WTC11 (cell line): Measurements from ENCODE around the gene TMX2. TPM values are rescaled to one million over a fixed set of nuclear protein-coding genes. Genes with fewer than 3 reads are reported as not detected.

ENCODE experiments used
- ATAC-seq: fragments of 200-7000 bp; cut with Tn5 transposase; 2 replicates; pipeline ENCODE4 v1.10.0; 2021; ENCODE audit warnings: mild to moderate bottlenecking, moderate library complexity
- CTCF ChIA-PET: fragments of 300-600 bp; sonication (Branson Sonifier 250); formaldehyde crosslinking; loops from one replicate; lab custom pipeline; 2021; ENCODE audit warnings: antibody characterized with exemption; lab: Charles Lee
- POLR2A ChIA-PET: fragments of 350-600 bp; sonication (Branson Sonifier 250); formaldehyde crosslinking; loops from one replicate; lab custom pipeline; 2021; ENCODE audit warnings: antibody characterized with exemption; lab: Charles Lee
- DNase-seq: peaks from one replicate; pipeline ENCODE4 v3.0.0; 2021; ENCODE audit warnings: low spot score
- H3K27ac Mint-ChIP-seq: 2 replicates; pipeline ENCODE4 v1.8.0; 2021; ENCODE audit warnings: mixed read lengths
- H3K27me3 Mint-ChIP-seq: 2 replicates; pipeline ENCODE4 v1.8.0; 2021; ENCODE audit warnings: low read depth, mild to moderate bottlenecking, moderate library complexity, mixed read lengths
- H3K36me3 Mint-ChIP-seq: 2 replicates; pipeline ENCODE4 v1.8.0; 2021; ENCODE audit warnings: mixed read lengths
- H3K4me1 Mint-ChIP-seq: 2 replicates; pipeline ENCODE4 v1.8.0; 2022; ENCODE audit warnings: mixed read lengths
- H3K4me3 Mint-ChIP-seq: 2 replicates; pipeline ENCODE4 v1.8.0; 2021; ENCODE audit warnings: mild to moderate bottlenecking, moderate library complexity, mixed read lengths
- H3K9me3 Mint-ChIP-seq: 2 replicates; pipeline ENCODE4 v1.8.0; 2021; ENCODE audit warnings: mixed read lengths
- ATF3 ChIP-seq: sonication (generic); formaldehyde crosslinking; conservative IDR thresholded peaks from 2 replicates; pipeline ENCODE4 v1.8.1; 2022; ENCODE audit warnings: mild to moderate bottlenecking, missing genetic modification reagents
- CREB1 ChIP-seq: sonication (generic); formaldehyde crosslinking; IDR thresholded peaks from 2 replicates; pipeline ENCODE4 v1.8.0; 2023; ENCODE audit warnings: mild to moderate bottlenecking, missing genetic modification reagents
- CTCF ChIP-seq: fragments of 200-600 bp; IDR thresholded peaks from 2 replicates; pipeline ENCODE4 v1.8.0; 2022; ENCODE audit warnings: antibody characterized with exemption
- FOXK1 ChIP-seq: sonication (generic); formaldehyde crosslinking; IDR thresholded peaks from 2 replicates; pipeline ENCODE4 v1.8.0; 2022; ENCODE audit warnings: mild to moderate bottlenecking, moderate library complexity, missing genetic modification reagents
- GABPB1 ChIP-seq: sonication (generic); formaldehyde crosslinking; IDR thresholded peaks from 2 replicates; pipeline ENCODE4 v1.8.1; 2023; ENCODE audit warnings: mild to moderate bottlenecking, missing genetic modification reagents
- HMGXB4 ChIP-seq: sonication (generic); formaldehyde crosslinking; IDR thresholded peaks from 2 replicates; pipeline ENCODE4 v1.8.1; 2023; ENCODE audit warnings: mild to moderate bottlenecking, moderate library complexity, missing genetic modification reagents
- IRF2 ChIP-seq: sonication (generic); formaldehyde crosslinking; IDR thresholded peaks from 2 replicates; pipeline ENCODE4 v1.8.0; 2022; ENCODE audit warnings: low read depth, missing genetic modification reagents, borderline replicate concordance
- KAT7 ChIP-seq: sonication (generic); formaldehyde crosslinking; IDR thresholded peaks from 2 replicates; pipeline ENCODE4 v1.8.1; 2023; ENCODE audit warnings: missing genetic modification reagents, mild to moderate bottlenecking, borderline replicate concordance
- MXD4 ChIP-seq: fragments of 250-450 bp; sonication (Bioruptor Pico); IDR thresholded peaks from 2 replicates; pipeline ENCODE4 v1.8.0; 2021; ENCODE audit warnings: mild to moderate bottlenecking, moderate library complexity, borderline replicate concordance
- PRDM15 ChIP-seq: sonication (generic); formaldehyde crosslinking; IDR thresholded peaks from 2 replicates; pipeline ENCODE4 v1.8.0; 2022; ENCODE audit warnings: missing genetic modification reagents
- ZNF121 ChIP-seq: sonication (generic); formaldehyde crosslinking; IDR thresholded peaks from 2 replicates; pipeline ENCODE4 v1.8.0; 2023; ENCODE audit warnings: missing genetic modification reagents
- ZNF138 ChIP-seq: sonication (generic); formaldehyde crosslinking; conservative IDR thresholded peaks from 2 replicates; pipeline ENCODE4 v1.8.1; 2022; ENCODE audit warnings: mild to moderate bottlenecking, moderate library complexity, missing genetic modification reagents
- ZNF232 ChIP-seq: sonication (generic); formaldehyde crosslinking; IDR thresholded peaks from 2 replicates; pipeline ENCODE4 v1.8.0; 2022; ENCODE audit warnings: mild to moderate bottlenecking, missing genetic modification reagents
- ZNF416 ChIP-seq: fragments of 250-450 bp; sonication (Bioruptor Pico); IDR thresholded peaks from 2 replicates; pipeline ENCODE4 v1.9.0; 2021; ENCODE audit warnings: mild to moderate bottlenecking, inconsistent platforms
- ZNF671 ChIP-seq: fragments of 250-450 bp; sonication (Bioruptor Pico); IDR thresholded peaks from 2 replicates; pipeline ENCODE4 v1.8.0; 2021; ENCODE audit warnings: mild to moderate bottlenecking
- total RNA-seq: library from RNA; stranded (reverse); gene quantifications from 3 replicates; pipeline ENCODE4 v1.2.3, GENCODE V29; 2021
- TF ChIP-seq, protein P1 (sequence below): fragments of 250-450 bp; sonication (Bioruptor Pico); IDR thresholded peaks from 2 replicates; pipeline ENCODE4 v1.9.0; 2021; ENCODE audit warnings: mild to moderate bottlenecking
- TF ChIP-seq, protein P2 (sequence below): sonication (generic); formaldehyde crosslinking; IDR thresholded peaks from 2 replicates; pipeline ENCODE4 v1.8.1; 2022; ENCODE audit warnings: mild to moderate bottlenecking, missing genetic modification reagents, moderate library complexity, borderline replicate concordance
- TF ChIP-seq, protein P3 (sequence below): fragments of 250-450 bp; sonication (Bioruptor Pico); IDR thresholded peaks from 2 replicates; pipeline ENCODE4 v1.9.0; 2021; ENCODE audit warnings: mild to moderate bottlenecking
- TF ChIP-seq, protein P4 (sequence below): sonication (generic); formaldehyde crosslinking; IDR thresholded peaks from 2 replicates; pipeline ENCODE4 v1.8.0; 2022; ENCODE audit warnings: mild to moderate bottlenecking, missing genetic modification reagents
- TF ChIP-seq, protein P5 (sequence below): sonication (generic); formaldehyde crosslinking; IDR thresholded peaks from 2 replicates; pipeline ENCODE4 v1.8.0; 2023; ENCODE audit warnings: missing genetic modification reagents

TMX2 gene
- total RNA-seq, 1 experiment from 2014 or later, result 85.4 TPM

DNA sequence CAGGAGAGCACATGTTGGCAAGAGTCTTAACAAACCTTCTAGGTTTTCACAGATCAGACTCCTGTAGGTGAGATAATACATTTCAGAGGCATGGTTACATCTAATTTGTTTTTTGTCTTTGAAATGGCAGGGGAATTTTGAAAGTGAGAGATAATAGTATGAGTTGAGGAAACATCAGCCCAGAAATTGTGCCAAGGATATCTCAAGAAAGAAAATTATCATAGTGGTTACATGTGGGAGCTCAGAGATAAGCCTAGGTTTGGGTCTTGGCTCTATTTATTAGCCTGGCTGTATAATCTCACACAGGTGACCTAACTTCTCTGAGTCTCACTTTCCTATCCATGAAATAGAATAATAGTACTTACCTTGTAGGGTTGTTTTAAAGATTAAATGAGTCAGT lies 38.8 kb downstream of the TMX2 start:
- Mint-ChIP-seq H3K9me3 (no peaks in the 10 kb centered on the region), H3K27me3 (no peaks in the 10 kb centered on the region), H3K4me1 (peaks cover 21% of the 10 kb centered on the region)
- no peak for ATAC-seq
- TF ChIP-seq, protein P1, sequence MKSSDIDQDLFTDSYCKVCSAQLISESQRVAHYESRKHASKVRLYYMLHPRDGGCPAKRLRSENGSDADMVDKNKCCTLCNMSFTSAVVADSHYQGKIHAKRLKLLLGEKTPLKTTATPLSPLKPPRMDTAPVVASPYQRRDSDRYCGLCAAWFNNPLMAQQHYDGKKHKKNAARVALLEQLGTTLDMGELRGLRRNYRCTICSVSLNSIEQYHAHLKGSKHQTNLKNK, result no peak
- TF ChIP-seq, protein P2, sequence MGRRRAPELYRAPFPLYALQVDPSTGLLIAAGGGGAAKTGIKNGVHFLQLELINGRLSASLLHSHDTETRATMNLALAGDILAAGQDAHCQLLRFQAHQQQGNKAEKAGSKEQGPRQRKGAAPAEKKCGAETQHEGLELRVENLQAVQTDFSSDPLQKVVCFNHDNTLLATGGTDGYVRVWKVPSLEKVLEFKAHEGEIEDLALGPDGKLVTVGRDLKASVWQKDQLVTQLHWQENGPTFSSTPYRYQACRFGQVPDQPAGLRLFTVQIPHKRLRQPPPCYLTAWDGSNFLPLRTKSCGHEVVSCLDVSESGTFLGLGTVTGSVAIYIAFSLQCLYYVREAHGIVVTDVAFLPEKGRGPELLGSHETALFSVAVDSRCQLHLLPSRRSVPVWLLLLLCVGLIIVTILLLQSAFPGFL (CRISPR knock-in tag), result no peak
- TF ChIP-seq ZNF416 (CRISPR knock-in tag), result no peak
- no peak for TF ChIP-seq ATF3 (CRISPR knock-in tag)
- no peak for TF ChIP-seq GABPB1 (CRISPR knock-in tag)
- TF ChIP-seq CTCF, result no peak
- no peak for TF ChIP-seq KAT7 (CRISPR knock-in tag)
- TF ChIP-seq FOXK1 (CRISPR knock-in tag), result no peak
- no peak for TF ChIP-seq IRF2
- TF ChIP-seq MXD4 (CRISPR knock-in tag), result no peak
- TF ChIP-seq PRDM15, result no peak
- TF ChIP-seq ZNF121 (CRISPR knock-in tag), result no peak
- no peak for TF ChIP-seq ZNF138 (CRISPR knock-in tag)
- TF ChIP-seq, protein P3, sequence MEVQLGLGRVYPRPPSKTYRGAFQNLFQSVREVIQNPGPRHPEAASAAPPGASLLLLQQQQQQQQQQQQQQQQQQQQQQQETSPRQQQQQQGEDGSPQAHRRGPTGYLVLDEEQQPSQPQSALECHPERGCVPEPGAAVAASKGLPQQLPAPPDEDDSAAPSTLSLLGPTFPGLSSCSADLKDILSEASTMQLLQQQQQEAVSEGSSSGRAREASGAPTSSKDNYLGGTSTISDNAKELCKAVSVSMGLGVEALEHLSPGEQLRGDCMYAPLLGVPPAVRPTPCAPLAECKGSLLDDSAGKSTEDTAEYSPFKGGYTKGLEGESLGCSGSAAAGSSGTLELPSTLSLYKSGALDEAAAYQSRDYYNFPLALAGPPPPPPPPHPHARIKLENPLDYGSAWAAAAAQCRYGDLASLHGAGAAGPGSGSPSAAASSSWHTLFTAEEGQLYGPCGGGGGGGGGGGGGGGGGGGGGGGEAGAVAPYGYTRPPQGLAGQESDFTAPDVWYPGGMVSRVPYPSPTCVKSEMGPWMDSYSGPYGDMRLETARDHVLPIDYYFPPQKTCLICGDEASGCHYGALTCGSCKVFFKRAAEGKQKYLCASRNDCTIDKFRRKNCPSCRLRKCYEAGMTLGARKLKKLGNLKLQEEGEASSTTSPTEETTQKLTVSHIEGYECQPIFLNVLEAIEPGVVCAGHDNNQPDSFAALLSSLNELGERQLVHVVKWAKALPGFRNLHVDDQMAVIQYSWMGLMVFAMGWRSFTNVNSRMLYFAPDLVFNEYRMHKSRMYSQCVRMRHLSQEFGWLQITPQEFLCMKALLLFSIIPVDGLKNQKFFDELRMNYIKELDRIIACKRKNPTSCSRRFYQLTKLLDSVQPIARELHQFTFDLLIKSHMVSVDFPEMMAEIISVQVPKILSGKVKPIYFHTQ (CRISPR knock-in tag), result no peak
- TF ChIP-seq ZNF232 (CRISPR knock-in tag), result no peak
- no peak for TF ChIP-seq ZNF671 (CRISPR knock-in tag)
- TF ChIP-seq, protein P4, sequence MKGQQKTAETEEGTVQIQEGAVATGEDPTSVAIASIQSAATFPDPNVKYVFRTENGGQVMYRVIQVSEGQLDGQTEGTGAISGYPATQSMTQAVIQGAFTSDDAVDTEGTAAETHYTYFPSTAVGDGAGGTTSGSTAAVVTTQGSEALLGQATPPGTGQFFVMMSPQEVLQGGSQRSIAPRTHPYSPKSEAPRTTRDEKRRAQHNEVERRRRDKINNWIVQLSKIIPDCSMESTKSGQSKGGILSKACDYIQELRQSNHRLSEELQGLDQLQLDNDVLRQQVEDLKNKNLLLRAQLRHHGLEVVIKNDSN, result no peak
- no peak for TF ChIP-seq CREB1 (CRISPR knock-in tag)
- no peak for TF ChIP-seq HMGXB4 (CRISPR knock-in tag)
- TF ChIP-seq, protein P5, sequence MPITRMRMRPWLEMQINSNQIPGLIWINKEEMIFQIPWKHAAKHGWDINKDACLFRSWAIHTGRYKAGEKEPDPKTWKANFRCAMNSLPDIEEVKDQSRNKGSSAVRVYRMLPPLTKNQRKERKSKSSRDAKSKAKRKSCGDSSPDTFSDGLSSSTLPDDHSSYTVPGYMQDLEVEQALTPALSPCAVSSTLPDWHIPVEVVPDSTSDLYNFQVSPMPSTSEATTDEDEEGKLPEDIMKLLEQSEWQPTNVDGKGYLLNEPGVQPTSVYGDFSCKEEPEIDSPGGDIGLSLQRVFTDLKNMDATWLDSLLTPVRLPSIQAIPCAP (CRISPR knock-in tag), result no peak
- TF ChIP-seq, all 79 proteins: peak for 0
- H3K36me3 Mint-ChIP-seq, result no peaks in the 10 kb centered on the region
- H3K4me3 Mint-ChIP-seq, result no peak overlapping the region
- DNase-seq, result no peak
- H3K27ac Mint-ChIP-seq, result no peak overlapping the region
- CTCF ChIA-PET, result interaction anchor here (0.6 to 3.6 kb wide), 20 partner anchors 9 to 1435 kb away, joined by 3 to 186 read pairs (median 6); partner anchors contain the start of genes CTNND1 and SELENOH
- POLR2A ChIA-PET, result interaction anchor here (1.4 kb wide), 2 partner anchors 27 to 49 kb away, joined by 10 to 13 read pairs; no protein-coding TSS in a partner anchor
